ENCODE measurements around the gene RANBP1.

DNA sequence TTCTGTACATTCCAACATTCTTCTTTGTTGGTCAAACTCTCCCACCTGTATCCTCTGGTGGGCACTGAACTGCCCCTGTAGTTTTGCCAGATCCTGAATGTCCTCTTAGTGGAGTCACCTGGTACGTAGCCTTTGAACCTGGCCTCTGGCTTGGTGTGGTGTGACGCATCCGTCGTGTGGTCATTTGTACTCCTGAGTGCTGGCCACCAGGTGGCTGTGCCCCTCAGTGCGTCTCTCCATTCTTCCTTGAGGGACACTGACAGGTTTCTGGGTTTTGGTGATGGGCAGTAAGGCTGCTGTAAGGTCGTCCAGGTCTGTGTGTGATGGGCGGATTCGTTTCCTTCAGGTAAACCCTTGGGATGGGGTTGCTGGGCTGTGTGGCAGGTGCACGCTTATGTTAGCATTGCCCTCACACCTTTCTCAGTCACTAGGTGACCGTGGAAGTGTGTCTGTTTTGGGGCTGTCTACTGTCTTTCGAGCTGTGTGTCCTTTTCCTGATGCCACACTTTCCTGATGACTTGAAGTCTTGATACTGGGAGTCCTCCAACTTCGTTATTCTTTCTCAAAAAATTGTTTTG, 13.6 kb upstream of the RANBP1 start:
- TF ChIP-seq SP4 (IDR thresholded peaks at IDR 0.05; ENCODE audit: low read length): no peak
- TF ChIP-seq CEBPB (IDR thresholded peaks at IDR 0.05; ENCODE audit: low read depth, low read length): no peak
- TF ChIP-seq, protein P1, sequence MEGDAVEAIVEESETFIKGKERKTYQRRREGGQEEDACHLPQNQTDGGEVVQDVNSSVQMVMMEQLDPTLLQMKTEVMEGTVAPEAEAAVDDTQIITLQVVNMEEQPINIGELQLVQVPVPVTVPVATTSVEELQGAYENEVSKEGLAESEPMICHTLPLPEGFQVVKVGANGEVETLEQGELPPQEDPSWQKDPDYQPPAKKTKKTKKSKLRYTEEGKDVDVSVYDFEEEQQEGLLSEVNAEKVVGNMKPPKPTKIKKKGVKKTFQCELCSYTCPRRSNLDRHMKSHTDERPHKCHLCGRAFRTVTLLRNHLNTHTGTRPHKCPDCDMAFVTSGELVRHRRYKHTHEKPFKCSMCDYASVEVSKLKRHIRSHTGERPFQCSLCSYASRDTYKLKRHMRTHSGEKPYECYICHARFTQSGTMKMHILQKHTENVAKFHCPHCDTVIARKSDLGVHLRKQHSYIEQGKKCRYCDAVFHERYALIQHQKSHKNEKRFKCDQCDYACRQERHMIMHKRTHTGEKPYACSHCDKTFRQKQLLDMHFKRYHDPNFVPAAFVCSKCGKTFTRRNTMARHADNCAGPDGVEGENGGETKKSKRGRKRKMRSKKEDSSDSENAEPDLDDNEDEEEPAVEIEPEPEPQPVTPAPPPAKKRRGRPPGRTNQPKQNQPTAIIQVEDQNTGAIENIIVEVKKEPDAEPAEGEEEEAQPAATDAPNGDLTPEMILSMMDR (IDR thresholded peaks at IDR 0.05; ENCODE audit: control extremely low read depth in 1 of 3, insufficient read depth in 1 of 3, low read depth in 1 of 3, low read length in 3 of 3): peak; percentile 30 to 45 (median 32)
- no peak for TF ChIP-seq MAFK (IDR thresholded peaks at IDR 0.05; ENCODE audit: low read depth, low read length)
- TF ChIP-seq CBX5 (IDR thresholded peaks at IDR 0.05; ENCODE audit: low read depth, low read length): no peak
- no peak for TF ChIP-seq CREB1 (IDR thresholded peaks at IDR 0.05)
- TF ChIP-seq, protein P2, sequence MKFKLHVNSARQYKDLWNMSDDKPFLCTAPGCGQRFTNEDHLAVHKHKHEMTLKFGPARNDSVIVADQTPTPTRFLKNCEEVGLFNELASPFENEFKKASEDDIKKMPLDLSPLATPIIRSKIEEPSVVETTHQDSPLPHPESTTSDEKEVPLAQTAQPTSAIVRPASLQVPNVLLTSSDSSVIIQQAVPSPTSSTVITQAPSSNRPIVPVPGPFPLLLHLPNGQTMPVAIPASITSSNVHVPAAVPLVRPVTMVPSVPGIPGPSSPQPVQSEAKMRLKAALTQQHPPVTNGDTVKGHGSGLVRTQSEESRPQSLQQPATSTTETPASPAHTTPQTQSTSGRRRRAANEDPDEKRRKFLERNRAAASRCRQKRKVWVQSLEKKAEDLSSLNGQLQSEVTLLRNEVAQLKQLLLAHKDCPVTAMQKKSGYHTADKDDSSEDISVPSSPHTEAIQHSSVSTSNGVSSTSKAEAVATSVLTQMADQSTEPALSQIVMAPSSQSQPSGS (IDR thresholded peaks at IDR 0.05; ENCODE audit: low read length): no peak
- TF ChIP-seq POLR2A (IDR thresholded peaks at IDR 0.05; ENCODE audit: control extremely low read depth in 1 of 2, low read depth in 2 of 2, low read length in 2 of 2): no peak
- TF ChIP-seq CHD2 (IDR thresholded peaks at IDR 0.05; ENCODE audit: low read length): no peak
- no peak for TF ChIP-seq GABPA (IDR thresholded peaks at IDR 0.05; ENCODE audit: borderline replicate concordance, insufficient read depth, low read length)
- no peak for TF ChIP-seq EZH2 (IDR thresholded peaks at IDR 0.05; ENCODE audit: low read depth, low read length, severe bottlenecking)

Measured in H1 (cell line).